HUES64 (cell line): ENCODE data around the gene HSDL1.
"Not testable (repeated sequence)": the region's sequence is repeated elsewhere in the genome, so short reads cannot be mapped to it uniquely, and the experiment has no call there.

ENCODE experiments used
- H3K27ac ChIP-seq: 2 replicates; pipeline ENCODE4 v1.7.0; 2013; ENCODE audit warnings: low read depth, low read length, inconsistent platforms
- H3K27me3 ChIP-seq: 2 replicates; pipeline ENCODE4 v1.6.1; 2013; ENCODE audit warnings: mild to moderate bottlenecking, low read length; ENCODE audit not compliant: insufficient read depth
- H3K36me3 ChIP-seq: 2 replicates; pipeline ENCODE4 v1.6.1; 2013; ENCODE audit warnings: mild to moderate bottlenecking, low read length; ENCODE audit not compliant: insufficient read depth
- H3K4me1 ChIP-seq: 2 replicates; pipeline ENCODE4 v1.6.1; 2013; ENCODE audit warnings: mild to moderate bottlenecking, low read length, moderate library complexity; ENCODE audit not compliant: insufficient read depth
- H3K4me3 ChIP-seq: 2 replicates; pipeline ENCODE4 v1.5.1; 2013; ENCODE audit warnings: mild to moderate bottlenecking, low read length, moderate library complexity
- H3K9ac ChIP-seq: 2 replicates; pipeline ENCODE4 v1.6.1; 2013; ENCODE audit warnings: mild to moderate bottlenecking, low read depth, low read length
- H3K9me3 ChIP-seq: 2 replicates; pipeline ENCODE4 v1.6.1; 2013; ENCODE audit warnings: low read depth, low read length; ENCODE audit not compliant: insufficient read depth
- WGBS: fragments of 150-250, 120-280 bp; methylation state at CpG from one replicate; pipeline ENCODE4 v1.1.7; 2013; ENCODE audit warnings: missing lambda C conversion rate; 5-methylcytosine and 5-hydroxymethylcytosine counted together

HSDL1 gene

DNA sequence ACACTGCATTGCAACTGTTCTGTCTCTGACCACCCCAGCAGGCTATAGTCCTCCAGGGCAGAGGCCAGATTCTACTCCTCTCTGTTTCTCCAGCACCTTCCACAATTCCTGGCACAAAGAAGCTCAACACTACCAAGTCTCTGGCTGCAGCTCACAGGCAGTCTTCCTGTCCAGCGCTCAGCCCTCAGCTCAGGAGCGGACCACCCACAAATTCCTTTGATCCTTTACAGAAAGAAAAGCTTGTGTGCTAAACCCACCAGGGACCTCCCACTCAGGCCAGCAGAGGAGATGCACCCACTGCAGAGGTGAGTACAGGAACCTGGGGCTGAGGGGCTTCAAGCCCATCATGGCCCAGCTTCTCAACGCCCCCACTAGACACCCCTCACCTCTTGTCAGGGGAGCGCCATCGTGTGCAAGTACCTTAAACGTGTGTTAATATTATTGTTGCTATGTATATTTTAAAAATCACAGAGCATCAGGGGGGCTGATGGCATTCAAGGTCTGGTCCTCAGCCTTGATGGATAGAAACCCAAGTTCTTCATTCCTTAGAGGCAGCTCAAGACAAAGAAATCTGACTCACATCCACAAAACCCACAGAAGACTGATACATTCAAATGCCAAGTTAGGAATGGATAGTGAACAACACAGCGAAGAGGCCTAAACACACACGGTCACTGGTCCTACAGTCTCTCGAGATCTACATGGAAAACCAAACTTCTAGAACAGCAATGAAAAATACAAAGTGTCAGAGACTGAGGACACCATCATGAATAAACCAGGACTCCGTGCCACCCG lies 8.4 kb downstream of the HSDL1 start:
- Histone ChIP-seq H3K9me3 (no peaks in the 10 kb centered on the region), H3K4me1 (peaks cover 55% of the 10 kb centered on the region), H3K27me3 (no peaks in the 10 kb centered on the region), H3K4me3 (no peak overlapping the region), H3K9ac (peak overlapping the region; percentile 24; the same call in 1 of the 2 replicates), H3K36me3 (no peaks in the 10 kb centered on the region), H3K27ac (no peak overlapping the region)
- WGBS: 90% methylated on average over 7 of the region's 11 CpGs

- WGBS: 96% methylated on average over 5 of the region's 7 CpGs
- Histone ChIP-seq H3K9ac (no peak overlapping the region), H3K9me3 (no peaks in the 10 kb centered on the region), H3K4me3 (no peak overlapping the region), H3K4me1 (peaks cover 34% of the 10 kb centered on the region), H3K36me3 (peaks cover 29% of the 10 kb centered on the region), H3K27ac (no peak overlapping the region), H3K27me3 (no peaks in the 10 kb centered on the region)
These were observed 12.3 kb downstream of the HSDL1 start for GRCh38 chr16:84132527-84133285.

DNA sequence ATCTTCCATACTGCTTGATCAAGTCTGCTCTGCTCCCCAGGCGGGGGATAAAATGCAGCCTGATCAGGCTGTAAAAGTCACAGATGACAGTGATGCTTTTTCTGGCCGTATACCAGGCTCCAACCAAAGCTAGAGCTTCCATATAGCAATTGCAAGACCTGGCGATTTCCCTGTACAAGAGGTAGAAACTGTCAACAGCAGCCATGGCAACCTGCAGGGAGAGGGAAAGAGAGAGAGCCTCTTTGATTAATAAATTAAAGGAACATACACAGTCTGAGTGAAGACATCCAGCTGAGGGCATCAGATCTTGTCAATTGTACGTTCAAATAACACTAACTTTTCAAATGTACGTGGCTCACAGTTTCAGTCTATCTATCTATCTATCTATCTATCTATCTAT lies 13.9 kb downstream of the HSDL1 start:
- WGBS: 93% methylated on average over 5 of the region's 5 CpGs
- Histone ChIP-seq H3K36me3 (peaks cover 41% of the 10 kb centered on the region), H3K27me3 (no peaks in the 10 kb centered on the region), H3K4me1 (peaks cover 18% of the 10 kb centered on the region), H3K4me3 (no peak overlapping the region), H3K9me3 (no peaks in the 10 kb centered on the region), H3K27ac (no peak overlapping the region), H3K9ac (no peak overlapping the region)

DNA sequence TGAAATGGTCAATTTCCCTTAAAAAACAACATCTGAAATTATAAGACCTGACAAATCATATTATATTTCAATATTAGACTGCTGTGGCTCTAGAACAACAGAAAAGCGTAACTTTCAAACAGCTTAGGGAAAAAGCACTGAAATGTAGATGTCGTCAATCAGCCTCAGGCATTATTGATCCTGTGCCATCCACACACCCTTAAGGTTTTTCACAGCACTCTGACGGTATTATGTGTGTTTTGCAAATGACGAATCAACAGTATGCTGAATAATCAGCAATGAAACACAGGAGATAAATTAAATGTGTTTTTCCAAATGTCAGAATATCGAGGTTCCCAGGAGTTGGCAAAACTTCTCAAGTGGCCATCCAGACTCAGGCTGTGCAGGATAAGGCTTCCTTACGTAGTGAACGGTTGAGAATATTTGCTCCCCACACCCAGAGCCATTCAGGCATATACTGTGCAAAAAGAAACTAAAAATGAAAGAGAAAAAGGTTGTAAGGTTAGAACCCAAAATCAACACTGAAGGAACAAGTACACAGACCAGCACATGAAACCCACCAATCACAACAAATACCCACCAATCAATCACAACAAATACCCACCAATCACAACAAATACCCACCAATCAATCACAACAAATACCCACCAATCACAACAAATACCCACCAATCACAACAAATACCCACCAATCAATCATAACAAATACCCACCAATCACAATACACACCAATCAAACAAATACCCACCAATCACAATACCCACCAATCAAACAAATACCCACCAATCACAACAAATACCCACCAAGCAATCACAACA lies 20.5 kb downstream of the HSDL1 start:
- Histone ChIP-seq H3K27me3 (no peaks in the 10 kb centered on the region), H3K4me1 (no peaks in the 10 kb centered on the region), H3K27ac (no peak overlapping the region), H3K36me3 (peaks cover 61% of the 10 kb centered on the region), H3K9ac (no peak overlapping the region), H3K9me3 (no peaks in the 10 kb centered on the region), H3K4me3 (no peak overlapping the region)
- 96% methylated on average over 7 of the region's 7 CpGs for WGBS

DNA sequence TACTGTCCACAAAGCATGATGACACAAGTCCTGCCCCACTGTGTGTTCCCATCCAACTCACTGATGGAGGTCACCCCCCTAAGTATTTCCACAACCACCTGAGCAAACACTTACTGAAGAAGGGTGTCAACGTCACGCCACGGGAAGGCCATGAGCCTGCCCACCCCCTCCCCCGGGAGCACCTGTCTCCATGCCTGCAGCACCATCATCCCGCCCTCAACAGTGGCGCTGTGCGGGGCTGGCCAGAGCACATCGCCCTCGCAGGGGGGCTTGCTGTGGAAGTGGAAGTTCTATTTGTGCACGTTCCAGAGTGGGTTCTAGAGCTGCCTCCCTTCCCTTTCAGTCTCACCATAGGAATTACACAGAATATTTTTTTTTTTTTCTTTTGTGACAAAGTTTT lies 24.0 kb downstream of the HSDL1 start:
- H3K27me3 ChIP-seq: no peaks in the 10 kb centered on the region
- H3K36me3 ChIP-seq: peaks cover 35% of the 10 kb centered on the region
- 92% methylated on average over 9 of the region's 10 CpGs for WGBS
- H3K4me3 ChIP-seq: no peak overlapping the region
- no peak overlapping the region for H3K27ac ChIP-seq
- H3K4me1 ChIP-seq: peaks cover 5% of the 10 kb centered on the region; the same call in 1 of the 2 replicates
- H3K9me3 ChIP-seq: no peaks in the 10 kb centered on the region
- no peak overlapping the region for H3K9ac ChIP-seq

- Histone ChIP-seq H3K36me3 (peaks cover 32% of the 10 kb centered on the region), H3K4me3 (no peak overlapping the region), H3K9me3 (no peaks in the 10 kb centered on the region), H3K9ac (no peak overlapping the region), H3K4me1 (peaks cover 9% of the 10 kb centered on the region; the same call in 1 of the 2 replicates), H3K27ac (no peak overlapping the region), H3K27me3 (no peaks in the 10 kb centered on the region)
- 88% methylated on average over 5 of the region's 5 CpGs for whole genome bisulfite sequencing
These were observed 25.0 kb downstream of the HSDL1 start for GRCh38 chr16:84120023-84120422.

- Histone ChIP-seq H3K27ac (no peak overlapping the region), H3K36me3 (peaks cover 28% of the 10 kb centered on the region), H3K9ac (no peak overlapping the region), H3K27me3 (no peaks in the 10 kb centered on the region), H3K4me3 (no peak overlapping the region), H3K9me3 (no peaks in the 10 kb centered on the region), H3K4me1 (peaks cover 9% of the 10 kb centered on the region; the same call in 1 of the 2 replicates)
- 93% methylated on average over 13 of the region's 13 CpGs for WGBS
These were observed 25.6 kb downstream of the HSDL1 start for GRCh38 chr16:84119368-84119767.

DNA sequence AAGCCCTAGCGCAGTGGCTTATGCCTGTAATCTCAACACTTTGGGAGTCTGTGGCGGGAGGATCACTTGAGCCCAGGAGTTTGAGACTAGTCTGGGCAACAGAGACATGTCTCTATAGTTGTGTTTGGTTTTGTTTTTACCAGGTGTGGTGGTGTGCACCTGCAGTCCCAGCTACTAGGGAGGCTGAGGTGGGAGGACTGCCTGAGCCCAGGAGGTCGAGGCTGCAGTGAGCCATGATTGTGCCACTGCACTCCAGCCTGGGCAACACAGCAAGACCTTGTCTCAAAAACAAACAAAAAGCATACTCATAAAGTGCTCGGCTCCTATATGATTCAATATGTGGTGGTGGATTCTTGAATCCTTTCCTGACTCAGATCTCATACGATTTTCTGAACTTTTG lies 26.7 kb downstream of the HSDL1 start:
- not testable (repeated sequence) for H3K27ac ChIP-seq, H3K9ac ChIP-seq, H3K4me1 ChIP-seq, H3K27me3 ChIP-seq, H3K4me3 ChIP-seq, H3K9me3 ChIP-seq
- WGBS: 93% methylated on average over 5 of the region's 5 CpGs
- H3K36me3 ChIP-seq: peaks cover 18% of the 10 kb centered on the region

- H3K9ac ChIP-seq: peak overlapping the region; percentile 93
- no peaks in the 10 kb centered on the region for H3K27me3 ChIP-seq
- WGBS: 6% methylated on average over 11 of the region's 12 CpGs
- peaks cover 9% of the 10 kb centered on the region for H3K36me3 ChIP-seq
- no peaks in the 10 kb centered on the region for H3K9me3 ChIP-seq
- H3K27ac ChIP-seq: peak overlapping the region; percentile 82
- peak overlapping the region; percentile 86 for H3K4me3 ChIP-seq
- peaks cover 9% of the 10 kb centered on the region; the same call in 1 of the 2 replicates for H3K4me1 ChIP-seq
These were observed 27.5 kb downstream of the HSDL1 start for GRCh38 chr16:84117494-84117843.

DNA sequence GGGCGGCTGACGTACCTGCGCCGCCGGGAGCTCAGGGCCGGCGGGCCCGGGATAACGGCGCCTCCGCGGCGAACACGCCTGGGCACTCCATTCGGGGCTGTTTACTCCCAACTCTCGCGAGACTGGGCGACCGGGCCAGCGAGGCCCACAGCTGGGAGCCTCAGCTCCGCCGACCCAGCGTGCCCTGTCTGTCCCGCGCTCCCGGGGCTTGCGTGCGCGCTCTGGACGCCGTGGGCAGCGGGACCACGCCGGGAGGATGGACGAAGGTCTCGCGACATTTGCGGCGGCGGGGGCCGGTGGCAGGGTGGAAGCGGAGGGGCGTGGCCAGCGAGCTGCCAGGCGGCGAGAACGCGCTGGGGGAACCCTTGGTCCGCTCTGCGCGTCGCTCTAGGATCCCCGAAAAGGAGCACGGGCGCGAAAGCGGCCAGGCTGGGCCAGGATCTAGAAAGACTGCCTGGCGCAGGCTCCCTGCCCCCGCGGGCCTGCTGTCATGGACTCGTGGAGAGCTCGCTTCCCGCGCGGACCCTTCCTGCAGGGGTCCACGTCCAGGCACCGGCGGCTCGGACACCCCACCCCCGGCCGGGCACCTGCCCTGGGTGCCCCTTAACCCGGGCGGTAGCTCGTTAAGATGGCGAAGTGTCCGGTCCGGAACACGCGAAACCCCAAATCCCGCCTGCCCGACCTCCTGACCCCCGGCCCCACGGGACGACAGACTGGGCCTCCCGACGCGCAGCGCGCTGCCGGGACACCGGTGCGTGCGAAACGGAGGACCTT lies 28.1 kb downstream of the HSDL1 start, which contains the start of gene MBTPS1:
Gene MBTPS1 (minus strand): TSS at position 223 of the 774 bp plus-strand sequence. CDS start 15,159 bp downstream, outside the sequence.
- under 1% methylated on average over 94 of the region's 94 CpGs for WGBS
- no peaks in the 10 kb centered on the region for H3K27me3 ChIP-seq
- H3K27ac ChIP-seq: peak within 1 kb of the TSS; percentile 93
- H3K9ac ChIP-seq: peak within 1 kb of the TSS; percentile 93
- peaks cover 4% of the 10 kb centered on the region; the same call in 1 of the 2 replicates for H3K36me3 ChIP-seq
- peak within 1 kb of the TSS; percentile 86 for H3K4me3 ChIP-seq
- H3K4me1 ChIP-seq: peaks cover 9% of the 10 kb centered on the region; the same call in 1 of the 2 replicates
- H3K9me3 ChIP-seq: no peaks in the 10 kb centered on the region
